NCI-H1417 (cell line): ENCODE measurements around the gene MN1.
A peak's percentile ranks its signal among the peaks of the same experiment; 100 is the strongest.

Source experiments
- DNase-seq, 3 experiments: peaks; one replicate each; lab custom pipeline; 2025; lab: John Stamatoyannopoulos, UW

MN1 gene

GRCh38 chr22:27716074-27716473, 85.5 kb downstream of the MN1 start:
- no peak for DNase-seq

- DNase-seq = peak in 1 of 3 experiments; percentile 27
Observed at GRCh38 chr22:27715106-27715505, 86.5 kb downstream of the MN1 start.

GRCh38 chr22:27714068-27714467, 87.5 kb downstream of the MN1 start:
- no peak for DNase-seq

- DNase-seq = no peak
Observed at GRCh38 chr22:27713461-27713860, 88.1 kb downstream of the MN1 start.

GRCh38 chr22:27711756-27712155, 89.8 kb downstream of the MN1 start:
- no peak for DNase-seq

GRCh38 chr22:27711012-27711411, 90.5 kb downstream of the MN1 start:
- DNase-seq = no peak

GRCh38 chr22:27709919-27710675, 91.5 kb downstream of the MN1 start:
- DNase-seq = no peak

GRCh38 chr22:27706489-27706888, 95.1 kb downstream of the MN1 start:
- DNase-seq = no peak

- no peak for DNase-seq
Observed at GRCh38 chr22:27705408-27706080, 96.0 kb downstream of the MN1 start.

- no peak for DNase-seq
Observed at GRCh38 chr22:27704581-27704980, 97.0 kb downstream of the MN1 start.

- no peak for DNase-seq
Observed at GRCh38 chr22:27699383-27700019, 102.1 kb downstream of the MN1 start.

- DNase-seq = no peak
Observed at GRCh38 chr22:27698813-27699212, 102.7 kb downstream of the MN1 start.
